DMS153 treated with DMSO at 0.1 percent for 48 hours (cell line): Measurements from ENCODE around the gene IKBIP.
"Not testable (repeated sequence)": the region's sequence is repeated elsewhere in the genome, so short reads cannot be mapped to it uniquely, and the experiment has no call there.

Experiments used
- DNase-seq: peaks from one replicate; lab custom pipeline; 2025; ENCODE audit not compliant: unreplicated experiment; lab: John Stamatoyannopoulos, UW

The IKBIP gene

GRCh38 chr12:98637068-98637467 is 7.5 kb downstream of the IKBIP start:
- no peak for DNase-seq

GRCh38 chr12:98635657-98636323 is 8.8 kb downstream of the IKBIP start:
- peak; percentile 19 for DNase-seq

DNA sequence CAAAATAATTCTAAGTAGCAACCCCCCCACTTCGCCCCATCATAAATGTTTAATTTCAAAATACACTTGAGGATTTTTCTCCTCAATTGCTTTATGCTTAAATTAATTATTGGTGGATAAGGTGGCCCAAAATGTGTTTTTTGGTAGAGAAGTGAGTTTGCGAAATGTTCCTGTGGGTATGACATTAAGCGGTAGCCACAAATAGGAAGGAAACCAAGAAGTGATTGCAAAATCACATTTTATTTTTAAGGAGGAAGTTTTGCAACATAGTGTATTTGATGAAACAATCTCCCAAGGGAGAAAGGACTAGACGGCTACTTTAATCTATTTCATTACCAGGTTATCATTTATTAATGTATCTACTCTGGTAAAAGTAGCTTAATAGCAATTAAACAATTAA is 25.6 kb downstream of the IKBIP start:
- no peak for DNase-seq

- DNase-seq, result no peak
These were observed 31.8 kb downstream of the IKBIP start for GRCh38 chr12:98612696-98613334.

GRCh38 chr12:98610596-98610995 is 34.0 kb downstream of the IKBIP start:
- DNase-seq, result no peak

- DNase-seq, result no peak
These were observed 38.1 kb downstream of the IKBIP start for GRCh38 chr12:98606359-98606988.

DNA sequence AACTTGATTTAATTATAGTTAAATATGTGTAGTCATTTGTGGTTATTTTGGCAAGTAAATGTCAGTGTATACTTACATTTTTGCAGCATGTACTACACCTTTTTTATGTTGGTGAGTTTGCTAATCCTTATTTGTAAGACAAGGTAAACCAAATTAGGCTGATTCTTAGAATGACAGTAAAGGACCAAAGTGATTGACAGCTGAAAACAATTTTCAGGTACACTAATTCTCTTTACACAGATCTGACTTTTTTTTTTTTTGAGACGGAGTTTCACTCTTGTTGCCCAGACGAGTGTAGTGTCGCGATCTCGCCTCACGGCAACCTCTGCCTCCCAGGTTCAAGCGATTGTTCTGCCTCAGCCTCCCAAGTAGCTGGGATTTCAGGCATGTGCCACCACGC is 42.7 kb downstream of the IKBIP start:
- no peak for DNase-seq

DNA sequence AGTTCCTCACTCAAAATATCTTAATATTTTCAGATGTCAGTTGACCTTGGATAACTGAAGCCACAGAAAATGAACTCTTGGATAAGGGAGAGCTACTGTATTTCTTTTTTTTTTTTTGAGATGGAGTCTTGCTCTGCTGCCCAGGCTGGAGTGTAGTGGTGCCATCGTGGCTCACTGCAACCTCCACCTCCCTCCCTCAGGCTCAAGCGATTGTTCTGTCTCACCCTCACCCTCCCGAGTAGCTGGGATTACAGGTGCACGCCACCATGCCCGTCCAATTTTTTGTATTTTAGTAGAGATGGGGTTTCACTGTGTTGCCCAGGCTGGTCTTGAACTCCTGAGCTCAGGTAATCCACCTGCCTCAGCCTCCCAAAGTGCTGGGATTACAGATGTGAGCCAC is 47.3 kb downstream of the IKBIP start:
- not testable (repeated sequence) for DNase-seq

- no peak for DNase-seq
These were observed 49.2 kb downstream of the IKBIP start for GRCh38 chr12:98595243-98595988.

- DNase-seq, result no peak
These were observed 50.3 kb downstream of the IKBIP start for GRCh38 chr12:98594050-98594835.

- peak; percentile 91 for DNase-seq
These were observed 51.1 kb downstream of the IKBIP start, which contains the start of gene SLC25A3 for GRCh38 chr12:98593351-98594049. SLC25A3 (plus strand) TSS chr12:98593686; CDS start chr12:98593979, 293 bp downstream.

DNA sequence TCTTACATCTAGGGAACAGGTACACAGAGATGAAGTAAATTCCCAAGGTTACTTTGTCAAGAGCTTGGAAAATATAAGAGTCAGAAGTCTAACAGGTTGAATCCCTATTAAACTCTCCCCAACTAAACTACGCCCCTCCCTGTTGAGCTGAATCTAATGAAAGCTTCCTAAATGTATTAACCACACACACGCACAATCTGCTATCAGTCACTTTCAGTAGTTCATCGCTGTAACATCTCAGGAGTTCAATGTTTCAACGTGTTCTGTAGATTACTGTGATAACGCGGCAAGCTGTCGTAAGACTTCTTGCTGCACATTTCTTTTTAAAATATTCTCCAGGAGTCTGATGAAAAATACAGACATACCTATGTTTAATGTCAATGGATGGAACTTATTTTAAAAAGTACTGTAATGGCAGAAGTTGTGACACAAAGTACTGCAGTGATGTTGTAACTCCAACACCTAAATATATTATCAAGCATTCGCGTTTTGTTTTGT is 51.7 kb downstream of the IKBIP start:
- no peak for DNase-seq

DNA sequence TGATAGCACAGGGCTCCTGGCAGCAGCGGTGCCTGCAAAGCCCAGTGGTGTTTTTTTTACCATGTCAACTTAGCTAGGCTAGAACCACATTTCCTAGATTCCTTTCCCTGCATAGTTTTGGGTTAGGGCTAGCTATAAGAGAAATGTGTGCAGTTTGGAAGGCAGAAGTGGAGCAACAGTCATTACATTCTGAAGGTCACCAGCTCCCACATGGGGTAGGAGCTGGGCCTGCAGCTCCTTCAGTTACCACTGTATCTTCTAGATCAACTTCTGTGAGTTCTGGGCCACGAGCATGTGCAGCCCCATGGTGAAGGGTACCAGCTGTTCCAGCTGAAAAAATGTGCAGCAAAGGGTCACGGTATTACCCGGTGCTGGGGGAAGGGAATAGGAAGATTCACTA is 53.4 kb downstream of the IKBIP start:
- DNase-seq, result no peak

DNA sequence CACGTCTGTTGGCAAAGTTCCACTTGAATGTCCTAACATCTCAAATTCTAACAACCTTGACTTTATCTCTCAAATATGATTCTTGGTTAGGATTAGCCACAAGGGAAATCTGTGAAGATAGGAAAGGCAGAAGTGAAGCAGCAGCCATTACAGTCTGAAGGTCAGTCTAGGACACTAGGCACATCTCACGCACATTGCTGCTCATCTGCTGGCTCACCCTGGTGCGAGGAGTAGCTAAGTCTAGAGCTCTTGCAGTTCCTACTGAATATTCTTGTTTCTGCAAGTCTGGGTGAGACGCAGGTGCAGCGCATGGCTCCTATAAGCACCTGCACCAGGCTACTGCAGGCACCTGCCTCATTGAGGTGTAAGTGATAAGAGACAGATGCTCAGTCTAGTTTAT is 57.5 kb downstream of the IKBIP start:
- no peak for DNase-seq

DNA sequence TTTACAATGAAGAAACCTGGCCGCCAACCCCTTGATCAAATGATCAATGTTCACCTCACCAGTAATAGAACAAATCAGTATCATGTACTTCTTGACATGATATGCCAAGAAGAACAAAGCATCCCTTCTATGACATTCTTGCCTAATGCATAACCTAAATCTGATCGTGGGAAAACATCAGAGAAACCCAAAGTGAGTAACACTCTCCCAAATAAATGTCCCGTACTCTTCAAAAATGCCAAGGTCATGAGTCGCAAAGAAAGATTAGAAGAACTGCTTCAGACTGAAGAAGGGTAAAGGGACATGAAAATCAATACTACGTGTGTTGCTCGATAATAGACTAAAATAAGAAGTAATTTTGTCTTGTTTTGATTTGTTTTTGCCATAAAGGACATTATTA is 62.5 kb downstream of the IKBIP start:
- DNase-seq, result no peak

DNA sequence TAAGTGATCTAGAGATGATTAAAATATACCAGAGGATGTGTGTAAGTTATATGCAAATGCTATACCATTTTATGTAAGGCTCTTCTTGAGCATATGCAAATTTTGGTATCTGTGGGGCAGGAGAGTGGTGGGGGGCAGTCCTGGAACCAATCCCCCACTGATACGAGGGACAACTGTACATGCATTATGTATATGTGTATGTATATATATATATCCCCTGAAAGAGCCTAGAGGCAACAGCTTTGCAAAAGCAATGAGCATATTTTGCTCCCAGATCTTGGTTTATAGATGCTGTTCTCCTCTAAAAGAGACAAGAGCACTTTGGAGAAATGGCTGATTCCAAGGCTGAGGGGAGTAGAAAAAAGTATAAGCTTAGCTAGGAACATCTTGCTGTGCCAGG is 63.5 kb downstream of the IKBIP start:
- no peak for DNase-seq

DNA sequence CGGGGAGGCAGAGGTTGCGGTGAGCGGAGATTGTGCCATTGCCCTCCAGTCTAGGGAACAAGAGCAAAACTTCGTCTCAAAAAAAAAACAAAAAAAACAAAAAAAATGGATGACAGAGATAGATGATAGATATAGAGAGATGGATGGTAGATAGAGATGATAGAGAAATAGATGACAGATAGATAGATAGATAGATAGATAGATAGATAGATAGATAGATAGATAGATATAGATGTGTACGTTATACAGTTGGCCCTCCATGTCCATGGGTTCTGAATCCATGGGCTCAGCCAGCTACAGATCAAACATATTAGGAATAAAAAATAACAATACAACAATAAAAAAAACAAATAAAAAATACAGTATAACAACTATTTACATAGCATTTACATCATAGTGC is 63.9 kb downstream of the IKBIP start:
- no peak for DNase-seq

GRCh38 chr12:98579835-98580234 is 64.8 kb downstream of the IKBIP start:
- no peak for DNase-seq

DNA sequence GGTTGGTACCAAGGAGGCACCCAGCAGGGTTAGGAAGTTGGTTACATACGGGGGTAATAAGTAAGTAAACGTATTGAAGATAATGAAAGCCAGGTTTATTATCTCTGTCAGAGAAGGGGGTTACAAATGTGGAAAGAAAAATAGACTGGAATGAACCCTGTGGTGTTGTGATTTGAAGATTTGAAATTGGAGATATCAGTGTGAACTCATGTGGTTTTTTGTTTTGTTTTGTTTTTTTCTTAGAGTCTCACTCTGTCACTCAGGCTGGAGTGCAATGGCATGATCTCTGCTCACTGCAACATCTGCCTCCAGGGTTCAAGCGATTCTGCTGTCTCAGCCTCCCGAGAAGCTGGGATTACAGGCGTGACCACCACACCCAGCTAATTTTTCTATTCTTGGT is 65.2 kb downstream of the IKBIP start:
- DNase-seq, result no peak

DNA sequence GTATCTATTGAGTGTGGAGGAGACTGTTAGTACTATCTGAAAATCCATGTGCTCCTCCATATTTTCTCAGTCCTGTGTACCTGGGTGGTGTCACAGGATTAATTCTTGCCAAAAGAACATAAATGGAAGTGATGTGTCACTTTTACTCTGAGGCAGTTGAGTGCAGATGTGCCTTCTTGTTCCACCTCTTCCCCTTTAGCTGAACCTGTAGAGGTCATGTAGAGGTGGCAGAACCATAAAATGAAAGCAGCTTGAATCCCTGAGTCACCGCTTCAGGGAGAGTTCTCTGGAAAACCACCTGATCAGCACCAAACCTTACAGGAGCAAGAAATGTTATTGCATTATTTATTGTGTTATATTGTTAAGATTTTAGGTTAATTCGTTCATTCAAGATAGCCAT is 65.8 kb downstream of the IKBIP start:
- no peak for DNase-seq
